Astrocyte (in vitro differentiated cells and primary cell): ENCODE results near the gene ARF1.

Experiments used
- EZH2 ChIP-seq: IDR thresholded peaks from 2 replicates; pipeline ENCODE4 v1.6.1; 2012; ENCODE audit warnings: mild to moderate bottlenecking, low read length, inconsistent platforms; ENCODE audit not compliant: insufficient read depth
- TF ChIP-seq, protein P1 (sequence below): IDR thresholded peaks from 2 replicates; pipeline ENCODE4 v1.5.1; 2011; ENCODE audit warnings: low read depth, mild to moderate bottlenecking, inconsistent platforms, low read length, moderate library complexity; ENCODE audit not compliant: insufficient read depth

DNA sequence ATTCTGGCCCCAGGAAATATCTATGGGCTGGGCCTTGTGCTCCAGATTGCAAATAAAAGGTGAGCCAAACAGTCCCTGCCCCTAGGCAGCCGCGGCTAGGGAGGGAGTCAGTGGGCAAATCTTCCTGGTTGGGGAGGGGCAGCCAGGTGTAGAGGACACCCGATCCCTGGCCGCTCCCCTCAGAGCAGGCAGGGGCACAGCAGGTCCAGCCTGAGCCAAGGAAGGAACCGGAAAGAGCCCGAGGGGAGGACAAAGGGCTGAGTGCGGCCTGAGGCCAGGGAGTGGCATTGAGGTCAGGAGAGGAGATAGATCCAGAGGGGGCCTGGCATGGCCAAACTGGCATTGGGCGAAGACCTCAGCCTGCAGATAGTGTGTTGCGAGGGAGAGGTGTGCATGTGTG is 36.6 kb upstream of the ARF1 start:
- TF ChIP-seq, protein P1, sequence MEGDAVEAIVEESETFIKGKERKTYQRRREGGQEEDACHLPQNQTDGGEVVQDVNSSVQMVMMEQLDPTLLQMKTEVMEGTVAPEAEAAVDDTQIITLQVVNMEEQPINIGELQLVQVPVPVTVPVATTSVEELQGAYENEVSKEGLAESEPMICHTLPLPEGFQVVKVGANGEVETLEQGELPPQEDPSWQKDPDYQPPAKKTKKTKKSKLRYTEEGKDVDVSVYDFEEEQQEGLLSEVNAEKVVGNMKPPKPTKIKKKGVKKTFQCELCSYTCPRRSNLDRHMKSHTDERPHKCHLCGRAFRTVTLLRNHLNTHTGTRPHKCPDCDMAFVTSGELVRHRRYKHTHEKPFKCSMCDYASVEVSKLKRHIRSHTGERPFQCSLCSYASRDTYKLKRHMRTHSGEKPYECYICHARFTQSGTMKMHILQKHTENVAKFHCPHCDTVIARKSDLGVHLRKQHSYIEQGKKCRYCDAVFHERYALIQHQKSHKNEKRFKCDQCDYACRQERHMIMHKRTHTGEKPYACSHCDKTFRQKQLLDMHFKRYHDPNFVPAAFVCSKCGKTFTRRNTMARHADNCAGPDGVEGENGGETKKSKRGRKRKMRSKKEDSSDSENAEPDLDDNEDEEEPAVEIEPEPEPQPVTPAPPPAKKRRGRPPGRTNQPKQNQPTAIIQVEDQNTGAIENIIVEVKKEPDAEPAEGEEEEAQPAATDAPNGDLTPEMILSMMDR, result no peak
- no peak for TF ChIP-seq EZH2
